WI38 (cell line): ENCODE measurements around the gene BCL2L1.
A peak's percentile ranks its signal among the peaks of the same experiment; 100 is the strongest.
"Not testable (repeated sequence)": the region's sequence is repeated elsewhere in the genome, so short reads cannot be mapped to it uniquely, and the experiment has no call there.

ENCODE experiments used
- H3K4me3 ChIP-seq: 2 replicates; pipeline ENCODE4 v1.5.1; 2011; ENCODE audit warnings: low read depth, mild to moderate bottlenecking, control low read depth, low read length
- CTCF ChIP-seq: IDR thresholded peaks from 2 replicates; pipeline ENCODE4 v1.5.1; 2012; ENCODE audit warnings: low read depth, mild to moderate bottlenecking, control low read depth, low read length

BCL2L1 gene

GRCh38 chr20:31662372-31662854, 60.3 kb downstream of the BCL2L1 start:
- no peak for TF ChIP-seq CTCF
- H3K4me3 ChIP-seq: no peak overlapping the region

- peak; percentile 22 for TF ChIP-seq CTCF
Measured at GRCh38 chr20:31661625-31662371, 60.9 kb downstream of the BCL2L1 start.

GRCh38 chr20:31654534-31654933, 68.1 kb downstream of the BCL2L1 start:
- no peak for TF ChIP-seq CTCF
- no peak overlapping the region for H3K4me3 ChIP-seq

More at GRCh38 chr20:31661625-31662371, 60.9 kb downstream of the BCL2L1 start:
- H3K4me3 ChIP-seq: 0 out of 2 replicates have a peak overlapping the region, but pooled peaks have one; percentile 3

GRCh38 chr20:31653561-31653960, 69.1 kb downstream of the BCL2L1 start:
- no peak for TF ChIP-seq CTCF
- no peak overlapping the region for H3K4me3 ChIP-seq

GRCh38 chr20:31652917-31653396, 69.7 kb downstream of the BCL2L1 start:
- H3K4me3 ChIP-seq: no peak overlapping the region
- no peak for TF ChIP-seq CTCF

- not testable (repeated sequence) for H3K4me3 ChIP-seq
Measured at GRCh38 chr20:31648104-31648503, 74.6 kb downstream of the BCL2L1 start.

GRCh38 chr20:31644701-31645100, 78.0 kb downstream of the BCL2L1 start:
- H3K4me3 ChIP-seq: no peak overlapping the region
- TF ChIP-seq CTCF: no peak
